GM12878 (cell line): ENCODE measurements around the gene FOSL1. TPM values are rescaled to one million over a fixed set of nuclear protein-coding genes. Genes with fewer than 3 reads are reported as not detected.
A peak's percentile ranks its signal among the peaks of the same experiment; 100 is the strongest.

Experiments
- ASH2L ChIP-seq: fragments of 300-600, 200-600 bp; sonication (generic); IDR thresholded peaks from 2 replicates; pipeline ENCODE4 v1.6.1; 2017; ENCODE audit warnings: low read depth, mild to moderate bottlenecking, borderline replicate concordance
- BHLHE40 ChIP-seq, 2 experiments: fragments of 450-650 bp in 1 of 2; IDR thresholded peaks; 2 replicates each; pipeline ENCODE4 v1.6.1; 2011 to 2017; ENCODE audit warnings: low read depth in 2 of 2, borderline replicate concordance in 1 of 2, improper control_type of control experiment in 1 of 2, low read length in 1 of 2, mild to moderate bottlenecking in 1 of 2
- CBFB ChIP-seq: IDR thresholded peaks from 2 replicates; pipeline ENCODE4 v1.6.1; 2016; ENCODE audit warnings: antibody characterized with exemption, low read depth
- CREB1 ChIP-seq: IDR thresholded peaks from 2 replicates; pipeline ENCODE4 v1.6.1; 2012; ENCODE audit warnings: low read depth, mild to moderate bottlenecking, inconsistent platforms
- EP300 ChIP-seq, 2 experiments: fragments of 150-350 bp in 1 of 2; IDR thresholded peaks; 2 replicates each; pipeline ENCODE4 v1.6.1; 2011 to 2012; ENCODE audit warnings: low read depth in 2 of 2, low read length in 2 of 2, borderline replicate concordance in 1 of 2, improper control_type of control experiment in 1 of 2, inconsistent platforms in 1 of 2; ENCODE audit not compliant: control insufficient read depth in 1 of 2
- FOS ChIP-seq: IDR thresholded peaks from 3 replicates; pipeline ENCODE4 v1.6.1; 2011; ENCODE audit warnings: borderline replicate concordance; ENCODE audit not compliant: insufficient read length; ENCODE audit errors: extremely low read depth
- JUNB ChIP-seq: IDR thresholded peaks from 2 replicates; pipeline ENCODE4 v1.6.1; 2016; ENCODE audit warnings: antibody characterized with exemption, mild to moderate bottlenecking
- MEF2A ChIP-seq: IDR thresholded peaks from 2 replicates; pipeline ENCODE4 v1.6.1; 2011; ENCODE audit warnings: low read depth, mild to moderate bottlenecking, low read length, moderate library complexity; ENCODE audit not compliant: insufficient read depth
- NFIC ChIP-seq: IDR thresholded peaks from 2 replicates; pipeline ENCODE4 v1.6.1; 2012; ENCODE audit warnings: low read depth, mild to moderate bottlenecking, inconsistent platforms, low read length, moderate library complexity
- RBBP5 ChIP-seq: fragments of 200-600 bp; sonication (generic); conservative IDR thresholded peaks from 2 replicates; pipeline ENCODE4 v1.6.1; 2016
- RUNX3 ChIP-seq: IDR thresholded peaks from 2 replicates; pipeline ENCODE4 v1.6.1; 2012; ENCODE audit warnings: low read length, inconsistent platforms
- SMC3 ChIP-seq: IDR thresholded peaks from 2 replicates; pipeline ENCODE4 v1.6.1; 2011; ENCODE audit warnings: low read length, improper control_type of control experiment, borderline replicate concordance
- SRF ChIP-seq, 2 experiments: IDR thresholded peaks; 2 replicates each; pipeline ENCODE4 v1.6.1; 2011; ENCODE audit warnings: low read depth in 2 of 2, low read length in 2 of 2, mild to moderate bottlenecking in 1 of 2, moderate library complexity in 1 of 2
- STAT1 ChIP-seq: fragments of 450-650 bp; conservative IDR thresholded peaks from 2 replicates; pipeline ENCODE4 v1.6.1; 2014; ENCODE audit warnings: antibody characterized with exemption, mild to moderate bottlenecking
- TARDBP ChIP-seq: IDR thresholded peaks from 2 replicates; pipeline ENCODE4 v1.6.1; 2016; ENCODE audit warnings: borderline replicate concordance
- TBL1XR1 ChIP-seq: IDR thresholded peaks from 2 replicates; pipeline ENCODE4 v1.6.1; 2012; ENCODE audit warnings: low read depth, low read length, improper control_type of control experiment
- TCF3 ChIP-seq: IDR thresholded peaks from 2 replicates; pipeline ENCODE4 v1.6.1; 2012; ENCODE audit warnings: low read depth, mild to moderate bottlenecking, low read length, borderline replicate concordance; ENCODE audit not compliant: insufficient read depth
- USF2 ChIP-seq: IDR thresholded peaks from 2 replicates; pipeline ENCODE4 v1.6.1; 2011; ENCODE audit warnings: low read depth, low read length, improper control_type of control experiment, borderline replicate concordance
- ZNF207 ChIP-seq: fragments of 450-650 bp; IDR thresholded peaks from 2 replicates; pipeline ENCODE4 v1.6.1; 2014; ENCODE audit warnings: antibody characterized with exemption, mild to moderate bottlenecking, borderline replicate concordance
- ZNF274 ChIP-seq: IDR thresholded peaks from one replicate; pipeline ENCODE4 v1.8.0; 2011; ENCODE audit not compliant: insufficient read length, insufficient read depth
- polyA plus RNA-seq, 11 experiments: library from polyadenylated mRNA; depleted of rRNA in 4 of 11; unstranded in 6 of 11; stranded (reverse) in 5 of 11; fragments of >200 nt; fragmentation: Nextera tagmentation in 4 of 11; fragmentation: Illumina TruSeq in 1 of 11; extraction: Ambion mirVana in 4 of 11; extraction: Trizol in 1 of 11; gene quantifications; 1 replicate in 1 of 11; 2 replicates in 10 of 11; pipeline versions ENCODE4 v1.2.1 to v1.2.3, GENCODE V29; 2011 to 2016; ENCODE audit warnings: inconsistent platforms in 2 of 11, missing spikeins in 2 of 11, low read depth in 1 of 11
- total RNA-seq, 4 experiments: library from RNA; depleted of rRNA in 3 of 4; stranded (reverse); fragments of >200 nt in 3 of 4; fragmentation: Illumina TruSeq in 1 of 4; extraction: Trizol in 1 of 4; gene quantifications; 2 replicates each; pipeline versions ENCODE4 v1.2.1 to v1.2.3, GENCODE V29; 2013 to 2021
- TF ChIP-seq, protein P1 (sequence below): fragments of 450-650 bp; IDR thresholded peaks from 2 replicates; pipeline ENCODE4 v1.6.1; 2017; ENCODE audit warnings: antibody characterized with exemption, mild to moderate bottlenecking, moderate library complexity
- TF ChIP-seq, protein P2 (sequence below): fragments of 450-650 bp; IDR thresholded peaks from 2 replicates; pipeline ENCODE4 v1.6.1; 2018; ENCODE audit warnings: borderline replicate concordance, mild to moderate bottlenecking; ENCODE audit not compliant: partially characterized antibody

Gene FOSL1
- total and polyA plus RNA-seq, 10 of the 15 experiments (the other 5 are each of a cell fraction or from before 2014, with no cell fraction given), result 0.82 to 5.4 (median 2.1) TPM

GRCh38 chr11:65919141-65919572 is 19.0 kb upstream of the FOSL1 start, which contains the start of gene DRAP1 (continued):
- TF ChIP-seq, protein P1, sequence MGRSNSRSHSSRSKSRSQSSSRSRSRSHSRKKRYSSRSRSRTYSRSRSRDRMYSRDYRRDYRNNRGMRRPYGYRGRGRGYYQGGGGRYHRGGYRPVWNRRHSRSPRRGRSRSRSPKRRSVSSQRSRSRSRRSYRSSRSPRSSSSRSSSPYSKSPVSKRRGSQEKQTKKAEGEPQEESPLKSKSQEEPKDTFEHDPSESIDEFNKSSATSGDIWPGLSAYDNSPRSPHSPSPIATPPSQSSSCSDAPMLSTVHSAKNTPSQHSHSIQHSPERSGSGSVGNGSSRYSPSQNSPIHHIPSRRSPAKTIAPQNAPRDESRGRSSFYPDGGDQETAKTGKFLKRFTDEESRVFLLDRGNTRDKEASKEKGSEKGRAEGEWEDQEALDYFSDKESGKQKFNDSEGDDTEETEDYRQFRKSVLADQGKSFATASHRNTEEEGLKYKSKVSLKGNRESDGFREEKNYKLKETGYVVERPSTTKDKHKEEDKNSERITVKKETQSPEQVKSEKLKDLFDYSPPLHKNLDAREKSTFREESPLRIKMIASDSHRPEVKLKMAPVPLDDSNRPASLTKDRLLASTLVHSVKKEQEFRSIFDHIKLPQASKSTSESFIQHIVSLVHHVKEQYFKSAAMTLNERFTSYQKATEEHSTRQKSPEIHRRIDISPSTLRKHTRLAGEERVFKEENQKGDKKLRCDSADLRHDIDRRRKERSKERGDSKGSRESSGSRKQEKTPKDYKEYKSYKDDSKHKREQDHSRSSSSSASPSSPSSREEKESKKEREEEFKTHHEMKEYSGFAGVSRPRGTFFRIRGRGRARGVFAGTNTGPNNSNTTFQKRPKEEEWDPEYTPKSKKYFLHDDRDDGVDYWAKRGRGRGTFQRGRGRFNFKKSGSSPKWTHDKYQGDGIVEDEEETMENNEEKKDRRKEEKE, result peak; percentile 69; the same call in 1 of the 2 replicates
- TF ChIP-seq USF2, result no peak
- TF ChIP-seq ASH2L, result peak; percentile 70; the same call in 1 of the 2 replicates
- TF ChIP-seq RUNX3, result peak; percentile 88
- TF ChIP-seq SRF (IDR thresholded peaks at IDR 0.05; ENCODE audit: low read depth in 2 of 2, low read length in 2 of 2), result peak; percentile 5 to 82; a peak in 1 of 4 replicates
- TF ChIP-seq SMC3, result peak; percentile 23; the same call in 1 of the 2 replicates
- TF ChIP-seq, protein P2, sequence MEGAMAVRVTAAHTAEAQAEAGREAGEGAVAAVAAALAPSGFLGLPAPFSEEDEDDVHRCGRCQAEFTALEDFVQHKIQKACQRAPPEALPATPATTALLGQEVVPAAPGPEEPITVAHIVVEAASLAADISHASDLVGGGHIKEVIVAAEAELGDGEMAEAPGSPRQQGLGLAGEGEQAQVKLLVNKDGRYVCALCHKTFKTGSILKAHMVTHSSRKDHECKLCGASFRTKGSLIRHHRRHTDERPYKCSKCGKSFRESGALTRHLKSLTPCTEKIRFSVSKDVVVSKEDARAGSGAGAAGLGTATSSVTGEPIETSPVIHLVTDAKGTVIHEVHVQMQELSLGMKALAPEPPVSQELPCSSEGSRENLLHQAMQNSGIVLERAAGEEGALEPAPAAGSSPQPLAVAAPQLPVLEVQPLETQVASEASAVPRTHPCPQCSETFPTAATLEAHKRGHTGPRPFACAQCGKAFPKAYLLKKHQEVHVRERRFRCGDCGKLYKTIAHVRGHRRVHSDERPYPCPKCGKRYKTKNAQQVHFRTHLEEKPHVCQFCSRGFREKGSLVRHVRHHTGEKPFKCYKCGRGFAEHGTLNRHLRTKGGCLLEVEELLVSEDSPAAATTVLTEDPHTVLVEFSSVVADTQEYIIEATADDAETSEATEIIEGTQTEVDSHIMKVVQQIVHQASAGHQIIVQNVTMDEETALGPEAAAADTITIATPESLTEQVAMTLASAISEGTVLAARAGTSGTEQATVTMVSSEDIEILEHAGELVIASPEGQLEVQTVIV, result peak; percentile 97
- TF ChIP-seq TCF3, result peak; percentile 74; the same call in 1 of the 2 replicates
- TF ChIP-seq MEF2A, result peak; percentile 85
- no peak for TF ChIP-seq RBBP5
- TF ChIP-seq STAT1, result peak; percentile 88; the same call in 1 of the 2 replicates
- peak; percentile 76 for TF ChIP-seq CBFB
- TF ChIP-seq EP300 (IDR thresholded peaks at IDR 0.05; ENCODE audit: borderline replicate concordance in 1 of 2, control insufficient read depth in 1 of 2, low read depth in 2 of 2, low read length in 2 of 2), result peak in 1 of 2 experiments; percentile 55; a peak in 1 of 4 replicates
- no peak for TF ChIP-seq JUNB
- TF ChIP-seq NFIC, result no peak
- TF ChIP-seq CREB1, result peak; percentile 88
- no peak for TF ChIP-seq ZNF274
- peak; percentile 74 to 87 for TF ChIP-seq BHLHE40 (IDR thresholded peaks at IDR 0.05; ENCODE audit: borderline replicate concordance in 1 of 2, low read depth in 2 of 2, low read length in 1 of 2)
- TF ChIP-seq TARDBP, result peak; percentile 85
- no peak for TF ChIP-seq FOS
- peak; percentile 97 for TF ChIP-seq ZNF207
- peak; percentile 95 for TF ChIP-seq TBL1XR1
